GM21717 (cell line): ENCODE data around the gene RPL36A.

ENCODE experiments used
- ATAC-seq: cut with Tn5 transposase; IDR thresholded peaks from one replicate; pipeline ENCODE4 v1.9.1; 2021; ENCODE audit warnings: mild to moderate bottlenecking, moderate library complexity; ENCODE audit not compliant: unreplicated experiment

The RPL36A gene

GRCh38 chrX:101390664-101391525, at the start of gene RPL36A:
Gene RPL36A (plus strand): TSS chrX:101391011. CDS start chrX:101391044, 33 bp downstream.
- peak; percentile 81 for ATAC-seq

GRCh38 chrX:101347859-101348451, 42.9 kb upstream of the RPL36A start:
- ATAC-seq = peak; percentile 9

GRCh38 chrX:101348452-101349192, 42.2 kb upstream of the RPL36A start, which contains the start of gene TIMM8A:
Gene TIMM8A (minus strand): TSS chrX:101348742. CDS start chrX:101348664, 78 bp downstream.
- peak; percentile 96 for ATAC-seq

- no peak for ATAC-seq
Observed at GRCh38 chrX:101349193-101349562, 41.6 kb upstream of the RPL36A start.

GRCh38 chrX:101357166-101357795, 33.5 kb upstream of the RPL36A start:
- no peak for ATAC-seq

GRCh38 chrX:101359966-101360365, 30.8 kb upstream of the RPL36A start:
- ATAC-seq = no peak

- ATAC-seq = no peak
Observed at GRCh38 chrX:101360390-101360789, 30.4 kb upstream of the RPL36A start.

- no peak for ATAC-seq
Observed at GRCh38 chrX:101362116-101362515, 28.7 kb upstream of the RPL36A start.

GRCh38 chrX:101362757-101363156, 28.1 kb upstream of the RPL36A start:
- ATAC-seq = no peak

GRCh38 chrX:101365301-101365795, 25.5 kb upstream of the RPL36A start:
- ATAC-seq = no peak

- ATAC-seq = no peak
Observed at GRCh38 chrX:101368800-101369199, 22.0 kb upstream of the RPL36A start.

GRCh38 chrX:101369687-101370086, 21.1 kb upstream of the RPL36A start:
- ATAC-seq = no peak

GRCh38 chrX:101370888-101371504, 19.8 kb upstream of the RPL36A start:
- ATAC-seq = peak; percentile 83

- no peak for ATAC-seq
Observed at GRCh38 chrX:101377547-101377946, 13.3 kb upstream of the RPL36A start.

GRCh38 chrX:101383679-101384205, 7.1 kb upstream of the RPL36A start:
- ATAC-seq = peak; percentile 75

- ATAC-seq = no peak
Observed at GRCh38 chrX:101385026-101385684, 5.7 kb upstream of the RPL36A start.

GRCh38 chrX:101385795-101386541, 4.8 kb upstream of the RPL36A start, which contains the start of gene BTK:
Gene BTK (minus strand): TSS chrX:101386191. CDS start chrX:101375284, 10,907 bp downstream.
- ATAC-seq = peak; percentile 70

GRCh38 chrX:101386542-101386885, 4.3 kb upstream of the RPL36A start:
- ATAC-seq = no peak

- ATAC-seq = no peak
Observed at GRCh38 chrX:101388604-101389003, 2.2 kb upstream of the RPL36A start.
